Measurements from ENCODE around the gene C2CD4C.
"Not testable (repeated sequence)": the region's sequence is repeated elsewhere in the genome, so short reads cannot be mapped to it uniquely, and the experiment has no call there.

Gene C2CD4C

DNA sequence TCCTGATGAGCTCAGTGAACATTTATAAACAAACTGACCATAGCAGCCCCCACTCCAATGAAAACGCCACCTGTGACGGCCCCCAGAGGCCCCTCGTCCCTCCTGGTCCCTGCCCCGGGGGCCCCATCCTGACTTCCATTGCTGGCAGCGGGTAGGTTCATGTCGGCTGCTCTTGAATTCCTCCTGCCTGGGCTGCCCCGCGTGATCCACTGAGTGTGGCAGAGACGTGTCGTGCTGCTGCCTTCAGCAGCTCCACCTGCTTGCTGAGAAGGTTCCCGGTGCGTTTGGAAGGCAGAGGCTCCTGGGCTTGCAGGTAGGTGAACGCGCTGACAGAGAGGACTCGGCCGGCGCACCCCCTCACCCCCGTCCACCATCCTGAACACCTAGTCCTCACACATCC lies 11.6 kb downstream of the C2CD4C start:
- Histone ChIP-seq H3K4ac (ENCODE audit: low read depth, low read length) (no peak overlapping the region), H3K27ac (ENCODE audit: low read depth, low read length) (no peak overlapping the region), H2AK5ac (ENCODE audit: low read length) (no peak overlapping the region), H3K4me3 (ENCODE audit: low read length) (no peak overlapping the region), H3K79me1 (ENCODE audit: low read length) (no peaks in the 10 kb centered on the region), H3K9ac (ENCODE audit: low read length) (no peak overlapping the region), H3K18ac (ENCODE audit: low read length) (no peak overlapping the region), H3K79me2 (ENCODE audit: control insufficient read depth, insufficient read depth, low read length) (no peaks in the 10 kb centered on the region), H3K27me3 (ENCODE audit: insufficient read depth, low read length, poor library complexity) (no peaks in the 10 kb centered on the region), H3K4me2 (ENCODE audit: low read length) (no peak overlapping the region), H2BK5ac (ENCODE audit: low read length) (no peak overlapping the region), H4K8ac (ENCODE audit: low read depth, low read length) (no peak overlapping the region), H2BK120ac (ENCODE audit: low read depth, low read length) (no peak overlapping the region), H2BK15ac (replicated peaks; ENCODE audit: low read depth) (no peak overlapping the region), H3K4me1 (ENCODE audit: control insufficient read depth, low read depth, low read length) (no peaks in the 10 kb centered on the region), H3K56ac (ENCODE audit: low read length) (no peak overlapping the region), H3K36me3 (ENCODE audit: control insufficient read depth, insufficient read depth, low read length) (no peaks in the 10 kb centered on the region), H3K23ac (ENCODE audit: low read length) (no peak overlapping the region), H4K5ac (ENCODE audit: low read length) (no peak overlapping the region)
- no peak for DNase-seq
- no CpG with 5 or more reads among the region's 18 CpGs for WGBS (ENCODE audit: extremely low coverage, insufficient coverage, low lambda C conversion rate)

DNA sequence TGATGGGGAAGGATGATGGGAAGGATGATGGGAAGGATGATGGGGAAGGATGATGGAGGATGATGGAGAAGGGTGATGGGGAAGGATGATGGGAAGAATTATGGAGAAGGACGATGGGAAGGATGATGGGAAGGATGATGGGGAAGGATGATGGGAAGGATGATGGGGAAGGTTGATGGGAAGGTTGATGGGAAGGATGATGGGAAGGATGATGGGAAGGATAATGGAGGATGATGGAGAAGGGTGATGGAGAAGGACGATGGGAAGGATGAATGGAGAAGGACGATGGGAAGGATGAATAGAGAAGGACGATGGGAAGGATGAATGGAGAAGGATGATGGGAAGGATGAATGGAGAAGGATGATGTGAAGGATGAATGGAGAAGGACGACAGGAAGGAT lies 13.5 kb downstream of the C2CD4C start:
- H3K4me1 ChIP-seq (ENCODE audit: control insufficient read depth, low read depth, low read length) = no peaks in the 10 kb centered on the region
- no peak overlapping the region for H3K18ac ChIP-seq (ENCODE audit: low read length)
- H2BK15ac ChIP-seq (replicated peaks; ENCODE audit: low read depth) = no peak overlapping the region
- DNase-seq = no peak
- no peak overlapping the region for H3K9ac ChIP-seq (ENCODE audit: low read length)
- no peaks in the 10 kb centered on the region for H3K36me3 ChIP-seq (ENCODE audit: control insufficient read depth, insufficient read depth, low read length)
- H3K79me1 ChIP-seq (ENCODE audit: low read length) = no peaks in the 10 kb centered on the region
- H4K5ac ChIP-seq (ENCODE audit: low read length) = no peak overlapping the region
- H2AK5ac ChIP-seq (ENCODE audit: low read length) = no peak overlapping the region
- no peaks in the 10 kb centered on the region for H3K79me2 ChIP-seq (ENCODE audit: control insufficient read depth, insufficient read depth, low read length)
- no peak overlapping the region for H3K4ac ChIP-seq (ENCODE audit: low read depth, low read length)
- no peak overlapping the region for H4K8ac ChIP-seq (ENCODE audit: low read depth, low read length)
- no peak overlapping the region for H3K27ac ChIP-seq (ENCODE audit: low read depth, low read length)
- H3K56ac ChIP-seq (ENCODE audit: low read length) = no peak overlapping the region
- H3K4me2 ChIP-seq (ENCODE audit: low read length) = no peak overlapping the region
- no peak overlapping the region for H2BK120ac ChIP-seq (ENCODE audit: low read depth, low read length)
- no peaks in the 10 kb centered on the region for H3K27me3 ChIP-seq (ENCODE audit: insufficient read depth, low read length, poor library complexity)
- no peak overlapping the region for H3K4me3 ChIP-seq (ENCODE audit: low read length)
- H2BK5ac ChIP-seq (ENCODE audit: low read length) = no peak overlapping the region
- 100% methylated on average over 5 of the region's 5 CpGs for WGBS (ENCODE audit: extremely low coverage, insufficient coverage, low lambda C conversion rate)
- no peak overlapping the region for H3K23ac ChIP-seq (ENCODE audit: low read length)

DNA sequence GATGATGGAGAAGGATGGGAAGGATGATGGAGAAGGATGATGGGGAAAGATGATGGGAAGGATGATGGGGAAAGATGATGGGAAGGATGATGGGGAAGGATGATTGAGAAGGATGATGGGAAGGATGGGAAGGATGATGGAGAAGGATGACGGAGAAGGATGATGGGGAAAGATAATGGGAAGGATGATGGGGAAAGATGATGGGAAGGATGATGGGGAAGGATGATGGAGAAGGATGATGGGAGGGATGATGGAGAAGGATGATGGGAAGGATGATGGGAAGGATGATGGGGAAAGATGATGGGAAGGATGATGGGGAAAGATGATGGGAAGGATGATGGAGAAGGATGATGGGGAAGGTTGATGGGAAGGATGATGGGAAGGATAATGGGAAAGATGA lies 14.1 kb downstream of the C2CD4C start:
- H3K18ac ChIP-seq (ENCODE audit: low read length); H4K5ac ChIP-seq (ENCODE audit: low read length); H3K4me2 ChIP-seq (ENCODE audit: low read length); H3K23ac ChIP-seq (ENCODE audit: low read length); H2BK120ac ChIP-seq (ENCODE audit: low read depth, low read length); H3K56ac ChIP-seq (ENCODE audit: low read length); H2BK5ac ChIP-seq (ENCODE audit: low read length); H3K27me3 ChIP-seq (ENCODE audit: insufficient read depth, low read length, poor library complexity); H3K4ac ChIP-seq (ENCODE audit: low read depth, low read length); H3K36me3 ChIP-seq (ENCODE audit: control insufficient read depth, insufficient read depth, low read length); DNase-seq; H3K27ac ChIP-seq (ENCODE audit: low read depth, low read length); H3K79me1 ChIP-seq (ENCODE audit: low read length); H2BK15ac ChIP-seq (replicated peaks; ENCODE audit: low read depth); H4K8ac ChIP-seq (ENCODE audit: low read depth, low read length); H3K4me3 ChIP-seq (ENCODE audit: low read length); H3K4me1 ChIP-seq (ENCODE audit: control insufficient read depth, low read depth, low read length); H2AK5ac ChIP-seq (ENCODE audit: low read length); H3K9ac ChIP-seq (ENCODE audit: low read length); H3K79me2 ChIP-seq (ENCODE audit: control insufficient read depth, insufficient read depth, low read length): not testable (repeated sequence)
- 100% methylated on average over 1 of the region's 1 CpG for WGBS (ENCODE audit: extremely low coverage, insufficient coverage, low lambda C conversion rate)

DNA sequence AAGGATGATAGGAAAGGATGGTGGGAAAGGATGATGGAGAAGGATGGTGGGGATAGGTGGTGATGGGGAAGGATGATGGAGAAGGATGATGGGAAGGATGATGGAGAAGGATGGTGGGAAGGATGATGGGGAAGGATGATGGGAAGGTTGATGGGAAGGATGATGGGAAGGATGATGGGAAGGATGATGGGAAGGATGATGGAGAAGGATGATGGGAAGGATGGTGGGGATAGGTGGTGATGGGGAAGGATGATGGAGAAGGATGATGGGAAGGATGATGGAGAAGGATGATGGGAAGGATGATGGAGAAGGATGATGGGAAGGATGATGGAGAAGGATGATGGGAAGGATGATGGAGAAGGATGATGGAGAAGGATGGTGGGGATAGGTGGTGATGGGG lies 15.4 kb downstream of the C2CD4C start:
- H3K79me1 ChIP-seq (ENCODE audit: low read length); H3K79me2 ChIP-seq (ENCODE audit: control insufficient read depth, insufficient read depth, low read length); H3K4me2 ChIP-seq (ENCODE audit: low read length); DNase-seq; H3K27ac ChIP-seq (ENCODE audit: low read depth, low read length); H3K27me3 ChIP-seq (ENCODE audit: insufficient read depth, low read length, poor library complexity); H3K56ac ChIP-seq (ENCODE audit: low read length); H2BK5ac ChIP-seq (ENCODE audit: low read length); H2AK5ac ChIP-seq (ENCODE audit: low read length); H2BK15ac ChIP-seq (replicated peaks; ENCODE audit: low read depth); H3K9ac ChIP-seq (ENCODE audit: low read length); H3K4ac ChIP-seq (ENCODE audit: low read depth, low read length); H4K8ac ChIP-seq (ENCODE audit: low read depth, low read length); H3K36me3 ChIP-seq (ENCODE audit: control insufficient read depth, insufficient read depth, low read length); H3K23ac ChIP-seq (ENCODE audit: low read length); H2BK120ac ChIP-seq (ENCODE audit: low read depth, low read length); H3K4me3 ChIP-seq (ENCODE audit: low read length); H3K18ac ChIP-seq (ENCODE audit: low read length); H3K4me1 ChIP-seq (ENCODE audit: control insufficient read depth, low read depth, low read length); H4K5ac ChIP-seq (ENCODE audit: low read length): not testable (repeated sequence)

DNA sequence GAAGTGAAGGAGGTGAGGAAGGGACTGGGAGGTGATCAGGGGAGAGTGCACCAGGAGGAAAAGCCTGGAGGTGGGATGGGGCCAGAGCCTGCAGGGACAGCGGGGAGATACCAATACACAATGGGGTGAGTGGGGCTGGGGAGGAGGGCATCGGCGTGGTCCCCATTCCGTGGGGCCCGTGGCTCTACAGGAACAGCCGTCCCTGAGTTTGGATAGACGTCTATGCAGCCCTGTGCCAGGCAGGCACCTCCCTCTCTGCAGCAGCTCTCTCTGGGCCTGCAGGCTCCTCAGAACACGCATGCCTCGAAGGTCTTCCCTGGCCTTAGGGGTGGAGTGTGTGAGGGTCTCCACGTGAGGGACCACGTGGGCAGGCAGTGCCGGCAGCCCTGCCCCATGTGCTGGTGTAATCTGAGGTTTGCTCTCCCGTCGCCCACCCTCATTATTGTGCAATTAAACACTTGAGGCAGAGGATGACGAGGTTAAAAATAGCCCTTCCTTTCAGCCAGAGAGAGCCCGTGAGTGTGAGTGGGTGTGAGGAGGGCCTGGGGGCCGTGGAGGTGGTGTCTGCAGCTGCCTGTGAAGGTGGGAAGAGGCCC lies 16.5 kb downstream of the C2CD4C start:
- Histone ChIP-seq H2BK120ac (ENCODE audit: low read depth, low read length) (no peak overlapping the region), H3K56ac (ENCODE audit: low read length) (no peak overlapping the region), H3K4me1 (ENCODE audit: control insufficient read depth, low read depth, low read length) (no peaks in the 10 kb centered on the region), H3K36me3 (ENCODE audit: control insufficient read depth, insufficient read depth, low read length) (no peaks in the 10 kb centered on the region), H2BK15ac (replicated peaks; ENCODE audit: low read depth) (no peak overlapping the region), H4K5ac (ENCODE audit: low read length) (no peak overlapping the region), H3K4me2 (ENCODE audit: low read length) (no peak overlapping the region), H3K4me3 (ENCODE audit: low read length) (no peak overlapping the region), H3K23ac (ENCODE audit: low read length) (no peak overlapping the region), H3K18ac (ENCODE audit: low read length) (no peak overlapping the region), H3K9ac (ENCODE audit: low read length) (no peak overlapping the region), H3K79me1 (ENCODE audit: low read length) (no peaks in the 10 kb centered on the region), H3K27ac (ENCODE audit: low read depth, low read length) (no peak overlapping the region), H2AK5ac (ENCODE audit: low read length) (no peak overlapping the region), H4K8ac (ENCODE audit: low read depth, low read length) (no peak overlapping the region), H2BK5ac (ENCODE audit: low read length) (no peak overlapping the region), H3K27me3 (ENCODE audit: insufficient read depth, low read length, poor library complexity) (no peaks in the 10 kb centered on the region), H3K4ac (ENCODE audit: low read depth, low read length) (no peak overlapping the region), H3K79me2 (ENCODE audit: control insufficient read depth, insufficient read depth, low read length) (no peaks in the 10 kb centered on the region)
- DNase-seq = no peak
- no CpG with 5 or more reads among the region's 17 CpGs for WGBS (ENCODE audit: extremely low coverage, insufficient coverage, low lambda C conversion rate)

DNA sequence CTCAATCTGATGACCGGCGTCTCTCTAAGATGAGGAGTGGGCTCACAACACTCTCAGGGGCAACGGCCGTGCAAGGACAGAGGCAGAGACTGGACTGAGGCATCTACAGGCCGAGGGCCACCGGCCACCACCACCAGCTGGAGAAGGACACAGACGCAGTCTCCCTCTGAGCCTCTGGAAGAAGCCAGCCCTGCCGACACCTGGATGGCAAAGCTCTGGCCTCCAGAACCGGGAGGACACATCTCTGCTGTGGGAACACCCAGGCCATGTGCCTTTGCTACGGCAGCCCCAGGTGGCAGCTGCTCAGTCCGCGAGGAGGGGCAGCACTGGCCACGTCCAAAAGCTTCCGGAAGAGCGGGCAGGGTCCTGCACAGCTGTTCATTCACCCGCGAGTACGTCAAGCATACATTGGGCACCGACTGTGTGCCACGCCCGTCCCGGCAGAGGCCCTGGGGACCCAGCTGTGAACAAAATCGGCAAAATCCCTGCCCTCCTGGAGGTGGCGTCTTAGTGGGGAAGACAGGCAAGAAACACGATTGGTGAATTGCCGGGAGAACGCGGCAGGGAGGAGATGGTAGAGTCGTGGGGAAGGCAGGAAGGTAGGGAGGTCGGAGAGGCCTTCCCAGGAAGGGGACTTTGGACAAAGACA lies 17.1 kb downstream of the C2CD4C start:
- H2BK15ac ChIP-seq (replicated peaks; ENCODE audit: low read depth) = no peak overlapping the region

More for the DNA sequence above, 17.1 kb downstream of the C2CD4C start:
- Histone ChIP-seq H3K56ac (ENCODE audit: low read length) (no peak overlapping the region), H3K36me3 (ENCODE audit: control insufficient read depth, insufficient read depth, low read length) (no peaks in the 10 kb centered on the region), H3K23ac (ENCODE audit: low read length) (no peak overlapping the region), H3K9ac (ENCODE audit: low read length) (no peak overlapping the region), H3K27ac (ENCODE audit: low read depth, low read length) (no peak overlapping the region), H3K79me2 (ENCODE audit: control insufficient read depth, insufficient read depth, low read length) (no peaks in the 10 kb centered on the region), H4K8ac (ENCODE audit: low read depth, low read length) (no peak overlapping the region), H3K4me3 (ENCODE audit: low read length) (no peak overlapping the region), H3K4ac (ENCODE audit: low read depth, low read length) (no peak overlapping the region), H3K18ac (ENCODE audit: low read length) (no peak overlapping the region), H4K5ac (ENCODE audit: low read length) (no peak overlapping the region), H2AK5ac (ENCODE audit: low read length) (no peak overlapping the region), H3K79me1 (ENCODE audit: low read length) (no peaks in the 10 kb centered on the region), H3K4me2 (ENCODE audit: low read length) (no peak overlapping the region), H3K4me1 (ENCODE audit: control insufficient read depth, low read depth, low read length) (no peaks in the 10 kb centered on the region), H2BK120ac (ENCODE audit: low read depth, low read length) (no peak overlapping the region), H3K27me3 (ENCODE audit: insufficient read depth, low read length, poor library complexity) (no peaks in the 10 kb centered on the region), H2BK5ac (ENCODE audit: low read length) (no peak overlapping the region)
- WGBS (ENCODE audit: extremely low coverage, insufficient coverage, low lambda C conversion rate) = no CpG with 5 or more reads among the region's 30 CpGs
- no peak for DNase-seq
